HEK293 (cell line): Measurements from ENCODE around the gene VRK2.

Experiments
- CTCF ChIA-PET: fragments of 350-600 bp; formaldehyde crosslinking; extraction: SDS; loops from one replicate; lab custom pipeline; 2021; ENCODE audit warnings: antibody characterized with exemption; lab: Yijun Ruan, JAX
- POLR2A ChIA-PET: fragments of 300-600 bp; formaldehyde crosslinking; extraction: SDS; loops from one replicate; lab custom pipeline; 2020; ENCODE audit warnings: antibody characterized with exemption, inconsistent platforms; lab: Yijun Ruan, JAX
- H3K27ac ChIP-seq: fragments of 200-500 bp; sonication (Bioruptor generic); 2 replicates; pipeline ENCODE4 v1.5.1; 2014; ENCODE audit warnings: low read depth, low read length, control low read depth, inconsistent platforms; ENCODE audit errors: extremely low read depth
- H3K36me3 ChIP-seq, 2 experiments: fragments of 200-500 bp in 1 of 2; sonication (Bioruptor generic) in 1 of 2; 1 replicate in 1 of 2; 2 replicates in 1 of 2; pipeline ENCODE4 v1.5.1; 2014 to 2017; ENCODE audit warnings: inconsistent platforms in 2 of 2, low read length in 2 of 2; ENCODE audit not compliant: control insufficient read depth in 2 of 2, insufficient read depth in 1 of 2
- H3K4me1 ChIP-seq: fragments of 200-500 bp; sonication (Bioruptor generic); 2 replicates; pipeline ENCODE4 v1.5.1; 2014; ENCODE audit warnings: mild to moderate bottlenecking, low read length, inconsistent platforms; ENCODE audit not compliant: control insufficient read depth, insufficient read depth
- H3K4me3 ChIP-seq: 2 replicates; pipeline ENCODE4 v1.5.1; 2011; ENCODE audit warnings: low read depth, mild to moderate bottlenecking, control low read depth, low read length, moderate library complexity
- H3K9me3 ChIP-seq: fragments of 200-500 bp; sonication (Bioruptor generic); 2 replicates; pipeline ENCODE4 v1.5.1; 2014; ENCODE audit warnings: low read depth, low read length, inconsistent platforms; ENCODE audit not compliant: control insufficient read depth, insufficient read depth
- GLIS1 ChIP-seq: fragments of 450-650 bp; formaldehyde crosslinking; IDR thresholded peaks from 2 replicates; pipeline ENCODE4 v1.5.1; 2016; ENCODE audit warnings: missing biosample characterization, missing genetic modification characterization
- HOXD13 ChIP-seq: sonication (generic); formaldehyde crosslinking; IDR thresholded peaks from 2 replicates; pipeline ENCODE4 v1.8.0; 2022; ENCODE audit warnings: missing genetic modification reagents, borderline replicate concordance
- KLF1 ChIP-seq: fragments of 450-650 bp; formaldehyde crosslinking; IDR thresholded peaks from 2 replicates; pipeline ENCODE4 v1.5.1; 2016; ENCODE audit warnings: missing biosample characterization, missing genetic modification characterization
- KLF17 ChIP-seq: fragments of 450-650 bp; formaldehyde crosslinking; IDR thresholded peaks from 2 replicates; pipeline ENCODE4 v1.5.1; 2016; ENCODE audit warnings: missing biosample characterization, missing genetic modification characterization
- OSR2 ChIP-seq: fragments of 450-650 bp; formaldehyde crosslinking; IDR thresholded peaks from 2 replicates; pipeline ENCODE4 v1.5.1; 2016; ENCODE audit warnings: missing biosample characterization, missing genetic modification characterization
- SCRT1 ChIP-seq: fragments of 450-650 bp; formaldehyde crosslinking; IDR thresholded peaks from 2 replicates; pipeline ENCODE4 v1.5.1; 2016; ENCODE audit warnings: missing biosample characterization, missing genetic modification characterization, borderline replicate concordance
- SCRT2 ChIP-seq: fragments of 450-650 bp; formaldehyde crosslinking; IDR thresholded peaks from 2 replicates; pipeline ENCODE4 v1.5.1; 2016; ENCODE audit warnings: missing biosample characterization, missing genetic modification characterization
- YY2 ChIP-seq: fragments of 450-650 bp; formaldehyde crosslinking; IDR thresholded peaks from 2 replicates; pipeline ENCODE4 v1.5.1; 2016; ENCODE audit warnings: missing biosample characterization, missing genetic modification characterization
- ZBTB44 ChIP-seq: fragments of 450-650 bp; IDR thresholded peaks from 2 replicates; pipeline ENCODE4 v1.5.1; 2018; ENCODE audit warnings: missing biosample characterization, mild to moderate bottlenecking, missing genetic modification characterization
- ZFP3 ChIP-seq: fragments of 450-650 bp; formaldehyde crosslinking; IDR thresholded peaks from 2 replicates; pipeline ENCODE4 v1.5.1; 2016; ENCODE audit warnings: low read depth, missing biosample characterization, missing genetic modification characterization
- ZFP41 ChIP-seq: fragments of 450-650 bp; formaldehyde crosslinking; IDR thresholded peaks from 2 replicates; pipeline ENCODE4 v1.5.1; 2016; ENCODE audit warnings: missing biosample characterization, missing genetic modification characterization, borderline replicate concordance
- ZNF132 ChIP-seq: fragments of 450-650 bp; formaldehyde crosslinking; IDR thresholded peaks from 2 replicates; pipeline ENCODE4 v1.5.1; 2017; ENCODE audit warnings: missing biosample characterization, missing genetic modification characterization, borderline replicate concordance
- ZNF16 ChIP-seq: fragments of 450-650 bp; formaldehyde crosslinking; IDR thresholded peaks from 2 replicates; pipeline ENCODE4 v1.5.1; 2016; ENCODE audit warnings: low read depth, missing biosample characterization, missing genetic modification characterization
- ZNF169 ChIP-seq: fragments of 450-650 bp; formaldehyde crosslinking; IDR thresholded peaks from 2 replicates; pipeline ENCODE4 v1.5.1; 2016; ENCODE audit warnings: missing biosample characterization, missing genetic modification characterization
- ZNF24 ChIP-seq: fragments of 450-650 bp; formaldehyde crosslinking; IDR thresholded peaks from 2 replicates; pipeline ENCODE4 v1.5.1; 2016; ENCODE audit warnings: missing biosample characterization, missing genetic modification characterization
- ZNF302 ChIP-seq: fragments of 450-650 bp; formaldehyde crosslinking; IDR thresholded peaks from 2 replicates; pipeline ENCODE4 v1.5.1; 2016; ENCODE audit warnings: missing biosample characterization, missing genetic modification characterization, low read depth
- ZNF366 ChIP-seq: fragments of 450-650 bp; formaldehyde crosslinking; conservative IDR thresholded peaks from 2 replicates; pipeline ENCODE4 v1.5.1; 2016; ENCODE audit warnings: missing biosample characterization, missing genetic modification characterization
- ZNF404 ChIP-seq: fragments of 450-650 bp; formaldehyde crosslinking; IDR thresholded peaks from 2 replicates; pipeline ENCODE4 v1.5.1; 2017; ENCODE audit warnings: missing biosample characterization, missing genetic modification characterization
- ZNF433 ChIP-seq: fragments of 450-650 bp; formaldehyde crosslinking; IDR thresholded peaks from 2 replicates; pipeline ENCODE4 v1.5.1; 2016; ENCODE audit warnings: missing biosample characterization, missing genetic modification characterization, low read depth
- ZNF473 ChIP-seq: fragments of 450-650 bp; formaldehyde crosslinking; IDR thresholded peaks from 2 replicates; pipeline ENCODE4 v1.5.1; 2017; ENCODE audit warnings: missing biosample characterization, missing genetic modification characterization
- ZNF548 ChIP-seq: fragments of 450-650 bp; formaldehyde crosslinking; IDR thresholded peaks from 2 replicates; pipeline ENCODE4 v1.5.1; 2016; ENCODE audit warnings: missing biosample characterization, missing genetic modification characterization
- ZNF549 ChIP-seq: fragments of 450-650 bp; IDR thresholded peaks from 2 replicates; pipeline ENCODE4 v1.5.1; 2018; ENCODE audit warnings: missing biosample characterization, missing genetic modification characterization, mild to moderate bottlenecking, inconsistent platforms, moderate library complexity
- ZNF555 ChIP-seq: fragments of 450-650 bp; formaldehyde crosslinking; conservative IDR thresholded peaks from 2 replicates; pipeline ENCODE4 v1.5.1; 2017; ENCODE audit warnings: missing biosample characterization, mild to moderate bottlenecking, missing genetic modification characterization, inconsistent platforms
- ZNF560 ChIP-seq: fragments of 450-650 bp; formaldehyde crosslinking; IDR thresholded peaks from 2 replicates; pipeline ENCODE4 v1.5.1; 2017; ENCODE audit warnings: missing biosample characterization, missing genetic modification characterization, borderline replicate concordance
- ZNF624 ChIP-seq: fragments of 450-650 bp; formaldehyde crosslinking; IDR thresholded peaks from 2 replicates; pipeline ENCODE4 v1.5.1; 2017; ENCODE audit warnings: missing biosample characterization, missing genetic modification characterization
- ZNF658 ChIP-seq: fragments of 450-650 bp; formaldehyde crosslinking; IDR thresholded peaks from 2 replicates; pipeline ENCODE4; 2016; ENCODE audit warnings: missing biosample characterization, missing genetic modification characterization
- ZNF664 ChIP-seq: fragments of 450-650 bp; formaldehyde crosslinking; IDR thresholded peaks from 2 replicates; pipeline ENCODE4 v1.5.1; 2016; ENCODE audit warnings: missing biosample characterization, missing genetic modification characterization
- ZNF670 ChIP-seq: fragments of 450-650 bp; formaldehyde crosslinking; IDR thresholded peaks from 2 replicates; pipeline ENCODE4 v1.5.1; 2016; ENCODE audit warnings: missing biosample characterization, missing genetic modification characterization, low read depth
- ZNF701 ChIP-seq: fragments of 450-650 bp; formaldehyde crosslinking; IDR thresholded peaks from 2 replicates; pipeline ENCODE4 v1.5.1; 2016; ENCODE audit warnings: missing biosample characterization, missing genetic modification characterization
- ZNF747 ChIP-seq: fragments of 450-650 bp; formaldehyde crosslinking; IDR thresholded peaks from 2 replicates; pipeline ENCODE4 v1.5.1; 2016; ENCODE audit warnings: missing biosample characterization, missing genetic modification characterization
- ZNF830 ChIP-seq: fragments of 450-650 bp; IDR thresholded peaks from 2 replicates; pipeline ENCODE4 v1.5.0; 2018; ENCODE audit warnings: missing biosample characterization, missing genetic modification characterization, low read depth, mild to moderate bottlenecking, moderate library complexity
- TF ChIP-seq, protein P1 (sequence below): sonication (generic); formaldehyde crosslinking; IDR thresholded peaks from 2 replicates; pipeline ENCODE4 v1.8.1; 2022; ENCODE audit warnings: mild to moderate bottlenecking, moderate library complexity, missing genetic modification reagents

Gene VRK2

DNA sequence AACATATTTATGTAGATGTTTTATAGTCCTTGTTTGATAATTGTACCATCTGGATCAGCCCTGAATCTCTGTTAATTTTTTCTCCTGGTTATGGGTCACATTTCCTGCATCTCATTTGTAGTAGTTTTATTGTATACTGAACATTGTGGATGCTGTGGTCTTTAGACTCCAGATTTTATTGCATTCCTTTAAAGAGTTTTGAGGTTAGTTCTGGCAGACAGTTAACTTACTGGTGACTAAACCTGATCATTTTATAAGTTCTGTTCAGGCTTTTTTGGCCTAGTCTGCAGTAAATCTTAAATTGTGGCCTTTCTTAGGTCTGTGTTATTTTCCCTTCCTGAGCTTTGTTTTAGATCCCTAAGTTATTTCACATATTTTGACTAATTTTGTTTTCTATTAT lies 110.2 kb downstream of the VRK2 start:
- Histone ChIP-seq H3K36me3 (peaks cover 23 to 42% of the 10 kb centered on the region in 2 experiments; a peak in 2 of 3 replicates), H3K27ac (no peak overlapping the region), H3K4me1 (no peaks in the 10 kb centered on the region), H3K9me3 (no peaks in the 10 kb centered on the region), H3K4me3 (no peak overlapping the region)
- ChIA-PET POLR2A (no interaction called here), CTCF (interaction anchor here (0.6 kb wide), 1 partner anchor 436 kb away, joined by 3 read pairs; no protein-coding TSS in a partner anchor)
- TF ChIP-seq ZBTB44 (tag by site-specific recombination) (no peak), ZNF664 (tag by site-specific recombination) (no peak), ZNF24 (tag by site-specific recombination) (no peak), ZNF670 (no peak), SCRT1 (tag by site-specific recombination) (no peak), ZNF560 (tag by site-specific recombination) (no peak), YY2 (no peak), ZNF302 (tag by site-specific recombination) (no peak), ZFP41 (tag by site-specific recombination) (no peak), ZNF132 (tag by site-specific recombination) (no peak), ZNF549 (tag by site-specific recombination) (no peak), ZNF404 (tag by site-specific recombination) (no peak), ZNF433 (tag by site-specific recombination) (no peak), ZNF830 (tag by site-specific recombination) (no peak), ZNF473 (tag by site-specific recombination) (no peak), ZNF366 (tag by site-specific recombination) (no peak), ZNF747 (tag by site-specific recombination) (no peak), GLIS1 (no peak)

DNA sequence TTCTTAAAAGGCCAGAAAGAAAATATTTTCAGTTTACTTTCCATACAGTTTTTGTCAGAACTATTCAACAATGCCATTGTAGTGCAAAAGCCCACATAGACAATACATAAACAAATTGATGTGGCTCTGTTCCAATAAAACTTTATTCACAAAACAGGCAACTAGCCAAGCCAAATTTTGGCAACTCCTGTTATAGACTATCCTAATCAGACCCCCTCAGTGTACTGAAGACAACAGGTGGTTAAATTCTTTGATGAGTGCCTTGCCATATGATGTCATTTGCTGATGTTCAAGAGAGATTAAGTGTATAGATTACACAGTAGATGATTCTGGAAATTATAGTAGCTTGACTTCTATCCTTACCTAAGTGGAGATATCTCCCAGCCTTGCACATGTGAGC lies 111.1 kb downstream of the VRK2 start:
- Histone ChIP-seq H3K27ac (no peak overlapping the region), H3K4me1 (no peaks in the 10 kb centered on the region), H3K4me3 (no peak overlapping the region), H3K9me3 (no peaks in the 10 kb centered on the region), H3K36me3 (peaks cover 28 to 51% of the 10 kb centered on the region in 2 experiments; a peak in 2 of 3 replicates)
- POLR2A ChIA-PET, result interaction anchor here (1.2 kb wide), 1 partner anchor 111 kb away, joined by 3 read pairs; the partner anchor contains the start of gene VRK2
- CTCF ChIA-PET, result no interaction called here
- TF ChIP-seq SCRT2 (tag by site-specific recombination) (peak; percentile 69), GLIS1 (peak; percentile 24; the same call in 1 of the 2 replicates), OSR2 (tag by site-specific recombination) (peak; percentile 34; the same call in 1 of the 2 replicates), ZNF16 (tag by site-specific recombination) (no peak)
- TF ChIP-seq, all 188 proteins: peak for 3

GRCh38 chr2:58158481-58158880 lies 111.9 kb downstream of the VRK2 start:
- peaks cover 28 to 56% of the 10 kb centered on the region in 2 experiments; a peak in 2 of 3 replicates for H3K36me3 ChIP-seq
- H3K4me3 ChIP-seq, result no peak overlapping the region
- no peak overlapping the region for H3K27ac ChIP-seq
- ChIA-PET POLR2A (interaction anchor here (1.2 kb wide), 1 partner anchor 112 kb away, joined by 3 read pairs; the partner anchor contains the start of gene VRK2), CTCF (interaction anchor here (0.7 kb wide), 1 partner anchor 9 kb away, joined by 3 read pairs; no protein-coding TSS in a partner anchor)
- no peaks in the 10 kb centered on the region for H3K9me3 ChIP-seq
- H3K4me1 ChIP-seq, result no peaks in the 10 kb centered on the region
- TF ChIP-seq ZNF548 (tag by site-specific recombination), result no peak
- TF ChIP-seq ZNF624 (tag by site-specific recombination), result no peak
- TF ChIP-seq ZNF747 (tag by site-specific recombination), result no peak
- TF ChIP-seq KLF1 (tag by site-specific recombination), result no peak
- TF ChIP-seq, protein P1, sequence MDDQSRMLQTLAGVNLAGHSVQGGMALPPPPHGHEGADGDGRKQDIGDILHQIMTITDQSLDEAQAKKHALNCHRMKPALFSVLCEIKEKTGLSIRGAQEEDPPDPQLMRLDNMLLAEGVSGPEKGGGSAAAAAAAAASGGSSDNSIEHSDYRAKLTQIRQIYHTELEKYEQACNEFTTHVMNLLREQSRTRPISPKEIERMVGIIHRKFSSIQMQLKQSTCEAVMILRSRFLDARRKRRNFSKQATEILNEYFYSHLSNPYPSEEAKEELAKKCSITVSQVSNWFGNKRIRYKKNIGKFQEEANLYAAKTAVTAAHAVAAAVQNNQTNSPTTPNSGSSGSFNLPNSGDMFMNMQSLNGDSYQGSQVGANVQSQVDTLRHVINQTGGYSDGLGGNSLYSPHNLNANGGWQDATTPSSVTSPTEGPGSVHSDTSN (CRISPR knock-in tag), result no peak
- TF ChIP-seq KLF17 (tag by site-specific recombination), result no peak
- TF ChIP-seq ZNF658 (tag by site-specific recombination), result no peak
- TF ChIP-seq ZFP3, result no peak
- no peak for TF ChIP-seq ZNF169 (tag by site-specific recombination)
- no peak for TF ChIP-seq ZNF555 (tag by site-specific recombination)
- TF ChIP-seq ZNF701 (tag by site-specific recombination), result no peak
- TF ChIP-seq HOXD13 (CRISPR knock-in tag), result no peak
